HepG2 (cell line): ENCODE data around the gene CDH13. TPM values are rescaled to one million over a fixed set of nuclear protein-coding genes. Genes with fewer than 3 reads are reported as not detected.

Experiments
- ATAC-seq: fragments of 200-7000 bp; cut with Tn5 transposase; 3 replicates; pipeline ENCODE4 v1.9.1; 2020; ENCODE audit warnings: mild to moderate bottlenecking, moderate library complexity
- BruUV-seq: library from RNA; stranded (reverse); fragments of 400-500 nt; replicated peaks from 2 replicates; lab custom pipeline; 2021; lab: Mats Ljungman, UMichigan
- CTCF ChIA-PET: fragments of 300-600 bp; formaldehyde crosslinking; extraction: SDS; loops from one replicate; lab custom pipeline; 2021; ENCODE audit warnings: low total read pairs, inconsistent platforms, low intra/inter-chr PET ratio; lab: Yijun Ruan, JAX
- POLR2A ChIA-PET: fragments of 350-600 bp; sonication (Branson Sonifier 250); formaldehyde crosslinking; loops from one replicate; lab custom pipeline; 2020; ENCODE audit warnings: antibody characterized with exemption, inconsistent platforms; lab: Yijun Ruan, JAX
- DNase-seq: peaks from one replicate; pipeline ENCODE4 v3.0.0-alpha.2; 2015; ENCODE audit warnings: low spot score
- FAIRE-seq: peaks from 3 replicates; lab custom pipeline; 2011; peaks lifted over from hg19 to GRCh38; lab: Jason Lieb, UNC
- H2AFZ ChIP-seq: one replicate; pipeline ENCODE4 v1.6.1; 2011; ENCODE audit warnings: low read length, inconsistent platforms
- H3K27ac ChIP-seq: fragments of 300-600 bp; 3 replicates; pipeline ENCODE4 v1.8.0; 2011; ENCODE audit warnings: mixed run types, mild to moderate bottlenecking, mixed read lengths, low read length, inconsistent platforms; ENCODE audit not compliant: insufficient read depth; ENCODE audit errors: extremely low read length
- H3K27me3 ChIP-seq, 2 experiments: fragments of 200-600 bp in 1 of 2; 2 replicates in 1 of 2; 3 replicates in 1 of 2; pipeline versions ENCODE4 v1.6.0 to v1.8.0; 2011; ENCODE audit warnings: low read length in 2 of 2, mild to moderate bottlenecking in 2 of 2, moderate library complexity in 2 of 2, inconsistent platforms in 1 of 2; ENCODE audit not compliant: insufficient read depth in 2 of 2, control insufficient read depth in 1 of 2
- H3K36me3 ChIP-seq, 2 experiments: fragments of 200-600 bp in 1 of 2; replicated peaks in 1 of 2; 2 replicates in 1 of 2; 3 replicates in 1 of 2; pipeline versions ENCODE4 v1.5.1 to v1.8.0; 2011; ENCODE audit warnings: low read length in 2 of 2, inconsistent platforms in 1 of 2; ENCODE audit not compliant: insufficient read depth in 2 of 2, control insufficient read depth in 1 of 2
- H3K4me1 ChIP-seq: 2 replicates; pipeline ENCODE4 v1.5.1; 2012; ENCODE audit warnings: low read length, inconsistent platforms; ENCODE audit not compliant: insufficient read depth
- H3K4me2 ChIP-seq: 2 replicates; pipeline ENCODE4 v1.6.0; 2011; ENCODE audit warnings: low read depth, low read length, inconsistent platforms
- H3K4me3 ChIP-seq, 3 experiments: fragments of 200-600 bp in 1 of 3; sonication (generic), shearing (Covaris generic) in 1 of 3; replicated peaks in 1 of 3; 2 replicates each; pipeline ENCODE4 v1.5.1; 2011 to 2016; ENCODE audit warnings: low read length in 3 of 3, inconsistent platforms in 2 of 3, low read depth in 2 of 3, mild to moderate bottlenecking in 2 of 3, control low read depth in 1 of 3, mixed read lengths in 1 of 3; ENCODE audit not compliant: insufficient read depth in 1 of 3
- H3K79me2 ChIP-seq: one replicate; pipeline ENCODE4 v1.6.1; 2011; ENCODE audit warnings: low read length, inconsistent platforms; ENCODE audit not compliant: insufficient read depth
- H3K9ac ChIP-seq: 2 replicates; pipeline ENCODE4 v1.6.0; 2011; ENCODE audit warnings: mild to moderate bottlenecking, low read depth, low read length, inconsistent platforms; ENCODE audit not compliant: insufficient read depth
- H3K9me3 ChIP-seq: 2 replicates; pipeline ENCODE4 v1.5.1; 2012; ENCODE audit warnings: mild to moderate bottlenecking, low read length
- H4K20me1 ChIP-seq: 2 replicates; pipeline ENCODE4 v1.6.0; 2011; ENCODE audit warnings: inconsistent platforms, mild to moderate bottlenecking, low read length, moderate library complexity; ENCODE audit not compliant: insufficient read depth
- ATF1 ChIP-seq: IDR thresholded peaks from 2 replicates; pipeline ENCODE4 v1.6.1; 2016; ENCODE audit warnings: mild to moderate bottlenecking, control low read depth
- CEBPZ ChIP-seq: IDR thresholded peaks from 2 replicates; pipeline ENCODE4 v1.6.1; 2012; ENCODE audit warnings: low read length, improper control_type of control experiment
- DR1 ChIP-seq: sonication (generic); formaldehyde crosslinking; IDR thresholded peaks from 2 replicates; pipeline ENCODE4 v1.8.0; 2021; ENCODE audit warnings: mild to moderate bottlenecking, missing genetic modification reagents, inconsistent platforms
- ELF4 ChIP-seq: sonication (generic); formaldehyde crosslinking; IDR thresholded peaks from 2 replicates; pipeline ENCODE4 v1.5.0; 2020; ENCODE audit warnings: missing genetic modification reagents, mild to moderate bottlenecking, moderate library complexity, borderline replicate concordance
- GTF2F1 ChIP-seq: fragments of 150-350 bp; IDR thresholded peaks from 2 replicates; pipeline ENCODE4 v1.6.1; 2014; ENCODE audit warnings: low read length
- MLLT10 ChIP-seq: sonication (generic); formaldehyde crosslinking; IDR thresholded peaks from 2 replicates; pipeline ENCODE4 v1.4.0; 2020; ENCODE audit warnings: missing genetic modification reagents
- NFATC3 ChIP-seq: sonication (generic); formaldehyde crosslinking; IDR thresholded peaks from 2 replicates; pipeline ENCODE4 v1.5.1; 2020; ENCODE audit warnings: mild to moderate bottlenecking, missing genetic modification reagents
- PRMT3 ChIP-seq: sonication (generic); formaldehyde crosslinking; IDR thresholded peaks from 2 replicates; pipeline ENCODE4 v1.8.1; 2022; ENCODE audit warnings: low read depth, mild to moderate bottlenecking, moderate library complexity, missing genetic modification reagents, borderline replicate concordance
- SALL2 ChIP-seq: sonication (generic); formaldehyde crosslinking; IDR thresholded peaks from 2 replicates; pipeline ENCODE4 v1.8.1; 2023; ENCODE audit warnings: mild to moderate bottlenecking, missing genetic modification reagents, inconsistent platforms
- SCMH1 ChIP-seq: sonication (generic); formaldehyde crosslinking; IDR thresholded peaks from 2 replicates; pipeline ENCODE4 v1.9.0; 2021; ENCODE audit warnings: missing genetic modification reagents, mild to moderate bottlenecking, borderline replicate concordance
- SP5 ChIP-seq: IDR thresholded peaks from 2 replicates; pipeline ENCODE4 v1.6.1; 2016; ENCODE audit warnings: low read depth, borderline replicate concordance
- ZBTB1 ChIP-seq: sonication (generic); formaldehyde crosslinking; IDR thresholded peaks from 2 replicates; pipeline ENCODE4 v1.4.0; 2020; ENCODE audit warnings: missing genetic modification reagents, borderline replicate concordance
- ZNF251 ChIP-seq: sonication (generic); formaldehyde crosslinking; IDR thresholded peaks from 2 replicates; pipeline ENCODE4 v1.9.0; 2021; ENCODE audit warnings: mild to moderate bottlenecking, missing genetic modification reagents
- ZNF772 ChIP-seq: sonication (generic); formaldehyde crosslinking; IDR thresholded peaks from 2 replicates; pipeline ENCODE4 v1.5.0; 2020; ENCODE audit warnings: mild to moderate bottlenecking, missing genetic modification reagents
- ZNF781 ChIP-seq: sonication (generic); formaldehyde crosslinking; IDR thresholded peaks from 2 replicates; pipeline ENCODE4 v1.5.1; 2020; ENCODE audit warnings: borderline replicate concordance, mild to moderate bottlenecking, missing genetic modification reagents; ENCODE audit errors: not compliant biosample characterization
- WGBS: methylation state at CpG from one replicate; pipeline ENCODE4 v1.1.6; 2017; ENCODE audit warnings: low lambda C conversion rate; 5-methylcytosine and 5-hydroxymethylcytosine counted together
- in situ Hi-C: cut with HindIII; loops from 2 replicates; pipeline ENCODE4 v1.10.0; 2017; ENCODE audit warnings: low pct_unique_long_range_greater_than_20kb; ENCODE audit not compliant: extremely low pct_ligation_motif_present
- intact Hi-C: fragments of 100-400 bp; cut with micrococcal nuclease; formaldehyde crosslinking; loops from one replicate; pipeline ENCODE4 v1.10.0; 2022; ENCODE audit not compliant: unreplicated experiment
- polyA plus RNA-seq, 8 experiments: library from polyadenylated mRNA; depleted of rRNA in 3 of 8; stranded (reverse) in 7 of 8; unstranded in 1 of 8; fragments of >200 nt; fragmentation: Illumina TruSeq in 4 of 8; extraction: Trizol in 4 of 8; gene quantifications; 2 replicates each; pipeline versions ENCODE4 v1.2.1 to v1.2.3, GENCODE V29; 2011 to 2016; ENCODE audit warnings: low read depth in 4 of 8, missing spikeins in 1 of 8, mixed read lengths in 1 of 8; ENCODE audit not compliant: insufficient read depth in 1 of 8
- total RNA-seq, 5 experiments: library from RNA; depleted of rRNA; stranded (reverse); fragments of >200 nt; fragmentation: Illumina TruSeq; extraction: Trizol; gene quantifications; 2 replicates each; pipeline ENCODE4 v1.2.3, GENCODE V29; 2016; ENCODE audit warnings: low read depth in 1 of 5
- TF ChIP-seq, protein P1 (sequence below): sonication (generic); formaldehyde crosslinking; IDR thresholded peaks from 2 replicates; pipeline ENCODE4 v1.4.0; 2020; ENCODE audit warnings: missing genetic modification reagents

The CDH13 gene
- total and polyA plus RNA-seq, 2 of the 13 experiments (the other 11 are each of a cell fraction or from before 2014, with no cell fraction given) = not detected

- no peak for TF ChIP-seq PRMT3 (CRISPR knock-in tag)
- TF ChIP-seq ELF4 (CRISPR knock-in tag) = no peak
- TF ChIP-seq ZNF772 (CRISPR knock-in tag) = no peak
- no peak for TF ChIP-seq ZBTB1 (CRISPR knock-in tag)
- no peak for TF ChIP-seq MLLT10 (CRISPR knock-in tag)
- TF ChIP-seq SCMH1 (CRISPR knock-in tag) = no peak
- no peak for TF ChIP-seq DR1 (CRISPR knock-in tag)
- FAIRE-seq (no peak), ATAC-seq (no peak), DNase-seq (no peak)
- WGBS = 36% methylated on average over 6 of the region's 6 CpGs
- CTCF ChIA-PET = no interaction called here
- BruUV-seq = no TSS peak
- H3K27me3 ChIP-seq = 0 out of 5 replicates have a peak, but pooled peaks cover 0 to 4% of the 10 kb centered on the region in 2 experiments
- POLR2A ChIA-PET = no interaction called here
- no peaks in the 10 kb centered on the region for H3K79me2 ChIP-seq
- in situ Hi-C loops = no loop called here
- H2AFZ ChIP-seq = no peak overlapping the region
- no peak overlapping the region for H3K4me2 ChIP-seq
- no peak overlapping the region for H3K9ac ChIP-seq
- H3K4me1 ChIP-seq = no peaks in the 10 kb centered on the region
- H3K36me3 ChIP-seq = no peaks in the 10 kb centered on the region
- H3K4me3 ChIP-seq = no peak overlapping the region
- H4K20me1 ChIP-seq = no peaks in the 10 kb centered on the region
- H3K27ac ChIP-seq = no peak overlapping the region
- H3K9me3 ChIP-seq = no peaks in the 10 kb centered on the region
- intact Hi-C loops = no loop called here
Observed at GRCh38 chr16:83185902-83186301, 559.1 kb downstream of the CDH13 start.

DNA sequence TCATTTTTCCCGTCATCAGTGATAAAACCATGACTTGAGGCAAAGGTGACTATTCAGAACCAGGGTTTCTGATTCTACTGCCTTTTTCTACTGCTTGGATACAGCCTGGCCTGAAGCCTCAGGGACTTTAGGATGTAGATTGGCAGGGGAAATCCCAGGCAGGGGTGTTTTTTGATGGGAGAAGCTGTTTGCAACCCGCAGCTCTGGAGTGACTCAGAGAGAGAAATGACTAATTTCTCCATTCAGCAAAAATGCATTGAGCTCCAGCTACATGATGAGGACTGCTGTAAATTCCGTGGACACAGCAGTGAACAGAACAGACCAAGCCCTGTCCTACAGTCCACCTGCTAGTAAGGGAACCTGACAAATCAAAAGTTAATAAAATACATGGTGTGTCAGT lies 560.6 kb downstream of the CDH13 start:
- Histone ChIP-seq H3K4me2 (no peak overlapping the region), H2AFZ (no peak overlapping the region), H4K20me1 (no peaks in the 10 kb centered on the region), H3K27me3 (0 out of 5 replicates have a peak, but pooled peaks cover 0 to 4% of the 10 kb centered on the region in 2 experiments), H3K27ac (no peak overlapping the region), H3K9me3 (no peaks in the 10 kb centered on the region), H3K79me2 (no peaks in the 10 kb centered on the region), H3K4me1 (no peaks in the 10 kb centered on the region), H3K36me3 (no peaks in the 10 kb centered on the region), H3K9ac (no peak overlapping the region), H3K4me3 (no peak overlapping the region)
- BruUV-seq = no TSS peak
- in situ Hi-C loops = no loop called here
- ChIA-PET CTCF (no interaction called here), POLR2A (no interaction called here)
- ATAC-seq = no peak
- no peak for FAIRE-seq
- 17% methylated on average over 3 of the region's 3 CpGs for WGBS
- DNase-seq = no peak
- intact Hi-C loops = no loop called here
- TF ChIP-seq CEBPZ (no peak), GTF2F1 (no peak), ZNF781 (CRISPR knock-in tag) (no peak), SALL2 (CRISPR knock-in tag) (no peak), NFATC3 (no peak), ATF1 (no peak), ZNF251 (CRISPR knock-in tag) (no peak), SP5 (no peak)
- TF ChIP-seq, protein P1, sequence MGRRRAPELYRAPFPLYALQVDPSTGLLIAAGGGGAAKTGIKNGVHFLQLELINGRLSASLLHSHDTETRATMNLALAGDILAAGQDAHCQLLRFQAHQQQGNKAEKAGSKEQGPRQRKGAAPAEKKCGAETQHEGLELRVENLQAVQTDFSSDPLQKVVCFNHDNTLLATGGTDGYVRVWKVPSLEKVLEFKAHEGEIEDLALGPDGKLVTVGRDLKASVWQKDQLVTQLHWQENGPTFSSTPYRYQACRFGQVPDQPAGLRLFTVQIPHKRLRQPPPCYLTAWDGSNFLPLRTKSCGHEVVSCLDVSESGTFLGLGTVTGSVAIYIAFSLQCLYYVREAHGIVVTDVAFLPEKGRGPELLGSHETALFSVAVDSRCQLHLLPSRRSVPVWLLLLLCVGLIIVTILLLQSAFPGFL (CRISPR knock-in tag) = no peak
